SK-N-SH (cell line): ENCODE data around the gene IQCK. TPM values are rescaled to one million over a fixed set of nuclear protein-coding genes. Genes with fewer than 3 reads are reported as not detected.
"Not testable (repeated sequence)": the region's sequence is repeated elsewhere in the genome, so short reads cannot be mapped to it uniquely, and the experiment has no call there.

Experiments
- CTCF ChIA-PET: fragments of 300-600, 350-600 bp; formaldehyde crosslinking; extraction: SDS; loops from one replicate; lab custom pipeline; 2021; lab: Yijun Ruan, JAX
- POLR2A ChIA-PET: fragments of 350-600 bp; sonication (Branson Sonifier 250); formaldehyde crosslinking; extraction: SDS; loops from one replicate; lab custom pipeline; 2020; ENCODE audit warnings: antibody characterized with exemption, inconsistent platforms; lab: Yijun Ruan, JAX
- DNase-seq: peaks from one replicate; pipeline ENCODE4 v3.0.0; 2012
- H2AFZ ChIP-seq: fragments of 200-600 bp; sonication (generic); 2 replicates; pipeline ENCODE4 v1.8.1; 2016; ENCODE audit warnings: antibody characterized with exemption, mild to moderate bottlenecking, low read depth
- H3F3A ChIP-seq: fragments of 200-600 bp; sonication (generic); replicated peaks from 2 replicates; pipeline ENCODE3; 2016; ENCODE audit warnings: antibody characterized with exemption, mild to moderate bottlenecking; ENCODE audit not compliant: insufficient read depth
- H3K27ac ChIP-seq, 2 experiments: fragments of 200-500 bp in 1 of 2; fragments of 200-600 bp in 1 of 2; sonication (Bioruptor generic) in 1 of 2; sonication (generic), shearing (Covaris generic) in 1 of 2; 2 replicates each; pipeline versions ENCODE4 v1.5.1 to v1.6.1; 2014 to 2016; ENCODE audit warnings: low read depth in 2 of 2, inconsistent platforms in 1 of 2, low read length in 1 of 2, mild to moderate bottlenecking in 1 of 2, mixed read lengths in 1 of 2
- H3K27me3 ChIP-seq: fragments of 200-600 bp; sonication (generic), shearing (Covaris generic); 2 replicates; pipeline ENCODE4 v1.6.1; 2016; ENCODE audit warnings: mixed run types; ENCODE audit not compliant: insufficient read depth
- H3K36me3 ChIP-seq, 2 experiments: fragments of 200-500 bp in 1 of 2; fragments of 200-600 bp in 1 of 2; sonication (Bioruptor generic) in 1 of 2; sonication (generic) in 1 of 2; replicated peaks in 1 of 2; 2 replicates each; pipeline versions ENCODE3 to v1.5.1; 2014 to 2016; ENCODE audit warnings: low read length in 1 of 2, mild to moderate bottlenecking in 1 of 2; ENCODE audit not compliant: insufficient read depth in 2 of 2, control insufficient read depth in 1 of 2
- H3K4me1 ChIP-seq, 2 experiments: fragments of 200-500 bp in 1 of 2; fragments of 200-600 bp in 1 of 2; sonication (Bioruptor generic) in 1 of 2; sonication (generic), shearing (Covaris generic) in 1 of 2; 2 replicates each; pipeline versions ENCODE4 v1.5.1 to v1.6.1; 2014 to 2016; ENCODE audit warnings: low read depth in 1 of 2, low read length in 1 of 2, mixed run types in 1 of 2; ENCODE audit not compliant: insufficient read depth in 2 of 2, control insufficient read depth in 1 of 2
- H3K4me2 ChIP-seq: fragments of 200-600 bp; sonication (generic), shearing (Covaris generic); 2 replicates; pipeline ENCODE4 v1.6.1; 2017; ENCODE audit warnings: mixed run types
- H3K4me3 ChIP-seq, 2 experiments: fragments of 200-500 bp in 1 of 2; fragments of 200-600 bp in 1 of 2; sonication (Bioruptor generic) in 1 of 2; sonication (generic), shearing (Covaris generic) in 1 of 2; 2 replicates each; pipeline versions ENCODE4 v1.5.1 to v1.8.1; 2014 to 2016; ENCODE audit warnings: low read depth in 2 of 2, inconsistent platforms in 1 of 2, low read length in 1 of 2, mild to moderate bottlenecking in 1 of 2, mixed read lengths in 1 of 2, moderate library complexity in 1 of 2
- H3K79me2 ChIP-seq: fragments of 200-600 bp; sonication (generic); 2 replicates; pipeline ENCODE4 v1.8.1; 2017; ENCODE audit warnings: mild to moderate bottlenecking; ENCODE audit not compliant: insufficient read depth
- H3K9ac ChIP-seq: fragments of 200-600 bp; sonication (generic); 2 replicates; pipeline ENCODE4 v1.6.1; 2017; ENCODE audit warnings: mixed run types
- H3K9me2 ChIP-seq: fragments of 200-600 bp; sonication (generic); 2 replicates; pipeline ENCODE4 v1.6.1; 2017; ENCODE audit warnings: mixed run types
- H3K9me3 ChIP-seq: fragments of 200-600 bp; sonication (generic); 2 replicates; pipeline ENCODE4 v1.6.1; 2017; ENCODE audit warnings: mixed run types, mild to moderate bottlenecking, moderate library complexity
- H4K20me1 ChIP-seq: fragments of 200-600 bp; sonication (generic); 2 replicates; pipeline ENCODE4 v1.6.1; 2017; ENCODE audit warnings: mild to moderate bottlenecking, mixed run types; ENCODE audit not compliant: insufficient read depth
- CHD2 ChIP-seq: fragments of 150-350 bp; IDR thresholded peaks from 2 replicates; pipeline ENCODE4 v1.6.1; 2018; ENCODE audit warnings: low read length; ENCODE audit not compliant: partially characterized antibody
- FOSL2 ChIP-seq: IDR thresholded peaks from 2 replicates; pipeline ENCODE4 v1.4.0; 2012; ENCODE audit warnings: low read depth, mild to moderate bottlenecking, moderate library complexity, borderline replicate concordance
- FOXJ3 ChIP-seq: sonication (generic); formaldehyde crosslinking; IDR thresholded peaks from 2 replicates; pipeline ENCODE4 v1.5.1; 2020; ENCODE audit warnings: mild to moderate bottlenecking, missing genetic modification reagents
- GATA2 ChIP-seq: sonication (generic); formaldehyde crosslinking; IDR thresholded peaks from 2 replicates; pipeline ENCODE4 v1.5.0; 2020; ENCODE audit warnings: mild to moderate bottlenecking, missing genetic modification reagents
- JUND ChIP-seq: IDR thresholded peaks from 2 replicates; pipeline ENCODE4 v1.4.0; 2012
- RXRA ChIP-seq: IDR thresholded peaks from 2 replicates; pipeline ENCODE4 v1.4.0; 2012; ENCODE audit warnings: low read depth, mild to moderate bottlenecking, borderline replicate concordance
- TAF1 ChIP-seq: IDR thresholded peaks from 2 replicates; pipeline ENCODE4 v1.6.1; 2012; ENCODE audit warnings: low read depth, mild to moderate bottlenecking, low read length, moderate library complexity, borderline replicate concordance
- WGBS: methylation state at CpG from one replicate; pipeline ENCODE4 v1.1.6; 2017; ENCODE audit warnings: low lambda C conversion rate; 5-methylcytosine and 5-hydroxymethylcytosine counted together
- polyA plus RNA-seq, 3 experiments: library from polyadenylated mRNA; depleted of rRNA; stranded (reverse); fragments of >200 nt; gene quantifications; 2 replicates each; pipeline ENCODE4 v1.2.3, GENCODE V29; 2012
- TF ChIP-seq, protein P1 (sequence below): IDR thresholded peaks from 2 replicates; pipeline ENCODE4 v1.4.0; 2012; ENCODE audit warnings: low read depth, borderline replicate concordance

IQCK gene
- polyA plus RNA-seq, 1 of the 3 experiments (the other 2 are of a cell fraction): 7.3 TPM

DNA sequence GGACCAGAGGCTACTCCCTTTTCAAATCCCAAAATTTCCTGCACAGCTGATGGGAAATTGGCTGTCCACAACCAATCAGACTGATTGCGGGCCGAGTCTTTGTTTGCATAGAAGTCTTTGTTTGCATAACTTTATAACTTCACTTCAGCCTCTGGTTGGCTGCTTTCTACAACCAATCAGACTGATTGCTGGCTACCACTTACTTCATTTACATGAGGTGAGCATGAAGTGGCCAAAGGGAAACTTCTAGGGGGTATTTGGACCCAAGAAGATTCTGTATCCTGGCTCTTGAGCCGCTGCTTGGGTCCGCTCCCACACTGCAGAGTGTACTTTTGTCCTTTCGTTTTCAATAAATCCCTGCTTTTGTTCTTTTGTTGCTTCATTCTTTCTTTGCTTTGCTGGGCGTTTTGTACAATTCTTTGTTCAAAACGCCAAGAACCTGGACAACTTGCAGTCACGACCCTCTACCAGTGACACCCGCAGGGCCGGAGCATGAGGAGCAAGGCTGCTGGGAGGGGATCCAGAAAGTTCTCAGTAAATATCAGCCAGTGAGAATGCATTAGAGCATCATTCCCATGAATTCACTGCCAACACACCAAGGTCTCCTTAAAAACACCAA is 67.5 kb downstream of the IQCK start:
- Histone ChIP-seq H3F3A (no peaks in the 10 kb centered on the region), H3K27me3 (no peaks in the 10 kb centered on the region), H3K79me2 (no peaks in the 10 kb centered on the region), H3K9me2 (no peaks in the 10 kb centered on the region), H3K9ac (no peak overlapping the region), H3K4me1 (no peaks in the 10 kb centered on the region), H3K36me3 (no peaks in the 10 kb centered on the region), H4K20me1 (no peaks in the 10 kb centered on the region), H3K4me2 (no peak overlapping the region), H2AFZ (no peak overlapping the region), H3K4me3 (no peak overlapping the region), H3K27ac (no peak overlapping the region), H3K9me3 (no peaks in the 10 kb centered on the region)
- 88% methylated on average over 10 of the region's 10 CpGs for WGBS
- POLR2A ChIA-PET: no interaction called here
- CTCF ChIA-PET: no interaction called here
- DNase-seq: no peak
- TF ChIP-seq TAF1 (no peak), CHD2 (no peak), FOSL2 (no peak), FOXJ3 (CRISPR knock-in tag) (no peak), GATA2 (CRISPR knock-in tag) (no peak), JUND (no peak), RXRA (no peak)
- TF ChIP-seq, protein P1, sequence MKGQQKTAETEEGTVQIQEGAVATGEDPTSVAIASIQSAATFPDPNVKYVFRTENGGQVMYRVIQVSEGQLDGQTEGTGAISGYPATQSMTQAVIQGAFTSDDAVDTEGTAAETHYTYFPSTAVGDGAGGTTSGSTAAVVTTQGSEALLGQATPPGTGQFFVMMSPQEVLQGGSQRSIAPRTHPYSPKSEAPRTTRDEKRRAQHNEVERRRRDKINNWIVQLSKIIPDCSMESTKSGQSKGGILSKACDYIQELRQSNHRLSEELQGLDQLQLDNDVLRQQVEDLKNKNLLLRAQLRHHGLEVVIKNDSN: no peak

DNA sequence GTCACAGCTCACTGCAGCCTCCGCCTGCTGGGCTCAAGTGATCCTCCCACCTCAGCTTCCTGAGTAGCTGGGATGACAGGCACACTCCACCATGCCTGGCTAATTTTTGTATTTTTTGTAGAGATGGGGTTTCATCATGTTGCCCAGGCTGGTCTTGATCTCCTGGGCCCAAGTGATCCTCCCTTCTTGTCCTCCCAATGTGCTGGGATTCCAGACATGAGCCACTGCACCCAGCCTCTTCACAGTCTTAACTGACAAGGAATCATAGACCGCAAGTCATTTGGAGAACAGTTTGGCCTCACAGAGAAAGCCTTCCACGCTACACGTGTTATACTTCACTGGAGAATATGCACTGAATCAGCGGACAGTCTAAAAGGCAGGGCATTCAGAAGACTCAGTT is 83.3 kb downstream of the IQCK start:
- H3K4me1 ChIP-seq, H3K27me3 ChIP-seq, H2AFZ ChIP-seq, H3K36me3 ChIP-seq, POLR2A ChIA-PET, H3K27ac ChIP-seq, H3K4me3 ChIP-seq, CTCF ChIA-PET, H3K9me2 ChIP-seq, H3F3A ChIP-seq, H3K4me2 ChIP-seq, H3K9ac ChIP-seq, H3K79me2 ChIP-seq, DNase-seq, H3K9me3 ChIP-seq, H4K20me1 ChIP-seq: not testable (repeated sequence)
- 100% methylated on average over 2 of the region's 5 CpGs for WGBS

DNA sequence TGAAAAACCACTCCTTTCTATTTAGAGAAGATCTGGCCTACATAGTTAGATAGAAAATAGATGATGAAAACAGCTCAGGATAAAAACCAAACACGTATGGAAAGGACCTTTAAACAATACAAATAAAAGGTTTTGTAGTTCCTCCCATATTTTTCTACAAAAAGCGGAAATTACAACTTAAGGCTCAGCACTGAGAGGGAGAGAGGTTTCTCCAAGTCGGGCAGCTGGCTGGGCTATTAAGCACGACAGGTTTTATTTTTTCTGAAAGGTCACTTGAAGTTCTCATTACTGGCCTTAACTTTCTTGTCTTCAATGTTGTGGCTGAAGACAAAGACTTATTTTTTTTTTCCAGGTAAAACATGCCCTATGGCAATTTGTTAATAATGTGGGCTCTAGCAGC is 83.8 kb downstream of the IQCK start:
- POLR2A ChIA-PET, CTCF ChIA-PET, H3K27ac ChIP-seq, H3K79me2 ChIP-seq, H3F3A ChIP-seq, H3K9ac ChIP-seq, H2AFZ ChIP-seq, H3K9me2 ChIP-seq, H3K9me3 ChIP-seq, H3K27me3 ChIP-seq, H3K4me3 ChIP-seq, H3K4me1 ChIP-seq, H3K36me3 ChIP-seq, H3K4me2 ChIP-seq, DNase-seq, H4K20me1 ChIP-seq: not testable (repeated sequence)
- WGBS: 93% methylated on average over 2 of the region's 4 CpGs
